IMR-90 (cell line): ENCODE measurements around the gene SIRT7. TPM values are rescaled to one million over a fixed set of nuclear protein-coding genes. Genes with fewer than 3 reads are reported as not detected.

ENCODE experiments used
- ATAC-seq: fragments of 200-7000 bp; cut with Tn5 transposase; 2 replicates; pipeline ENCODE4 v1.9.1; 2020; ENCODE audit warnings: low read depth, mild to moderate bottlenecking, moderate library complexity
- BruUV-seq: library from RNA; stranded (reverse); fragments of 400-500 nt; replicated peaks from 2 replicates; lab custom pipeline; 2021; lab: Mats Ljungman, UMichigan
- CTCF ChIA-PET: fragments of 300-600 bp; formaldehyde crosslinking; extraction: SDS; loops from one replicate; lab custom pipeline; 2021; ENCODE audit warnings: antibody characterized with exemption; lab: Yijun Ruan, JAX
- POLR2A ChIA-PET: fragments of 300-600 bp; sonication (Branson Sonifier 250); formaldehyde crosslinking; loops from one replicate; lab custom pipeline; 2022; ENCODE audit warnings: antibody characterized with exemption; ENCODE audit not compliant: unreplicated experiment; lab: Charles Lee
- DNase-seq: peaks from one replicate; pipeline ENCODE4 v3.0.0; 2013
- H2AFZ ChIP-seq: replicated peaks from 2 replicates; pipeline ENCODE3; 2013; ENCODE audit warnings: low read length, mild to moderate bottlenecking; ENCODE audit not compliant: poor library complexity
- H2AK5ac ChIP-seq: 2 replicates; pipeline ENCODE4 v1.6.1; 2013; ENCODE audit warnings: low read depth, low read length, inconsistent platforms
- H2AK9ac ChIP-seq: replicated peaks from 2 replicates; pipeline ENCODE3; 2013; ENCODE audit warnings: mild to moderate bottlenecking, low read depth, low read length, moderate library complexity; ENCODE audit not compliant: poor library complexity
- H2BK120ac ChIP-seq: 2 replicates; pipeline ENCODE4 v1.6.1; 2013; ENCODE audit warnings: low read depth, low read length, inconsistent platforms
- H2BK15ac ChIP-seq: 3 replicates; pipeline ENCODE4 v1.6.1; 2013; ENCODE audit warnings: low read depth, low read length, inconsistent platforms
- H2BK20ac ChIP-seq: 2 replicates; pipeline ENCODE4 v1.6.1; 2013; ENCODE audit warnings: low read depth, mild to moderate bottlenecking, inconsistent platforms, low read length, moderate library complexity
- H2BK5ac ChIP-seq: 2 replicates; pipeline ENCODE4 v1.6.1; 2013; ENCODE audit warnings: mild to moderate bottlenecking, low read depth, low read length, inconsistent platforms; ENCODE audit not compliant: poor library complexity, severe bottlenecking
- H3K14ac ChIP-seq: replicated peaks from 2 replicates; pipeline ENCODE4 v1.6.1; 2013; ENCODE audit warnings: low read depth, low read length, inconsistent platforms
- H3K18ac ChIP-seq: 2 replicates; pipeline ENCODE4 v1.6.1; 2013; ENCODE audit warnings: low read depth, low read length, control low read depth
- H3K23ac ChIP-seq: 2 replicates; pipeline ENCODE4 v1.6.1; 2013; ENCODE audit warnings: low read depth, low read length, inconsistent platforms
- H3K27ac ChIP-seq: 2 replicates; pipeline ENCODE4 v1.5.1; 2013; ENCODE audit warnings: mild to moderate bottlenecking, control low read depth, low read length; ENCODE audit not compliant: insufficient read depth
- H3K27me3 ChIP-seq: 2 replicates; pipeline ENCODE4 v1.6.1; 2013; ENCODE audit warnings: low read length; ENCODE audit not compliant: control insufficient read depth, insufficient read depth
- H3K36me3 ChIP-seq: 2 replicates; pipeline ENCODE4 v1.6.1; 2013; ENCODE audit warnings: low read length, mixed read lengths; ENCODE audit not compliant: control insufficient read depth, insufficient read depth
- H3K4ac ChIP-seq: 2 replicates; pipeline ENCODE4 v1.6.1; 2013; ENCODE audit warnings: low read depth, low read length, inconsistent platforms
- H3K4me1 ChIP-seq: 2 replicates; pipeline ENCODE4 v1.6.1; 2013; ENCODE audit warnings: low read length, mixed read lengths; ENCODE audit not compliant: control insufficient read depth, insufficient read depth
- H3K4me2 ChIP-seq: 2 replicates; pipeline ENCODE4 v1.6.1; 2013; ENCODE audit warnings: low read depth, mild to moderate bottlenecking, control low read depth, low read length, moderate library complexity
- H3K4me3 ChIP-seq: 2 replicates; pipeline ENCODE4 v1.5.1; 2013; ENCODE audit warnings: low read depth, mild to moderate bottlenecking, control low read depth, low read length, moderate library complexity; ENCODE audit not compliant: insufficient read depth
- H3K56ac ChIP-seq: 2 replicates; pipeline ENCODE4 v1.6.1; 2013; ENCODE audit warnings: low read length, inconsistent platforms; ENCODE audit not compliant: insufficient read depth; ENCODE audit errors: extremely low read depth
- H3K79me1 ChIP-seq, 2 experiments: 2 replicates each; pipeline ENCODE4 v1.6.1; 2013; ENCODE audit warnings: low read length in 2 of 2, inconsistent platforms in 1 of 2, low read depth in 1 of 2
- H3K9ac ChIP-seq: 2 replicates; pipeline ENCODE4 v1.6.1; 2013; ENCODE audit warnings: low read depth, low read length, control low read depth
- H3K9me1 ChIP-seq: 2 replicates; pipeline ENCODE4 v1.6.1; 2013; ENCODE audit warnings: low read length, inconsistent platforms; ENCODE audit not compliant: insufficient read depth
- H3K9me3 ChIP-seq: 2 replicates; pipeline ENCODE4 v1.6.1; 2013; ENCODE audit warnings: low read length; ENCODE audit not compliant: control insufficient read depth, insufficient read depth
- H4K20me1 ChIP-seq: 2 replicates; pipeline ENCODE4 v1.6.1; 2013; ENCODE audit warnings: low read length, inconsistent platforms; ENCODE audit not compliant: insufficient read depth
- H4K5ac ChIP-seq: 2 replicates; pipeline ENCODE4 v1.6.1; 2013; ENCODE audit warnings: mild to moderate bottlenecking, low read depth, low read length, control low read depth
- H4K8ac ChIP-seq, 2 experiments: 2 replicates each; pipeline ENCODE4 v1.6.1; 2013; ENCODE audit warnings: low read depth in 2 of 2, low read length in 2 of 2, control low read depth in 1 of 2, inconsistent platforms in 1 of 2
- H4K91ac ChIP-seq: 2 replicates; pipeline ENCODE4 v1.6.1; 2013; ENCODE audit warnings: low read depth, low read length, inconsistent platforms; ENCODE audit not compliant: insufficient read depth
- BHLHE40 ChIP-seq: fragments of 150-350 bp; IDR thresholded peaks from 2 replicates; pipeline ENCODE4 v1.6.1; 2016; ENCODE audit warnings: mild to moderate bottlenecking, low read depth, low read length
- CTCF ChIP-seq: conservative IDR thresholded peaks from 2 replicates; pipeline ENCODE4 v1.5.1; 2012; ENCODE audit warnings: mild to moderate bottlenecking, low read depth, low read length, improper control_type of control experiment
- MAZ ChIP-seq: IDR thresholded peaks from 2 replicates; pipeline ENCODE4 v1.6.1; 2012; ENCODE audit warnings: low read depth, mild to moderate bottlenecking, low read length, improper control_type of control experiment, moderate library complexity, borderline replicate concordance
- POLR2A ChIP-seq: IDR thresholded peaks from 2 replicates; pipeline ENCODE4 v1.6.1; 2012; ENCODE audit warnings: mild to moderate bottlenecking, low read depth, low read length
- RCOR1 ChIP-seq: IDR thresholded peaks from 2 replicates; pipeline ENCODE4 v1.6.1; 2012; ENCODE audit warnings: mild to moderate bottlenecking, low read length, improper control_type of control experiment; ENCODE audit not compliant: insufficient replicate concordance
- WGBS, 2 experiments: methylation state at CpG; one replicate each; pipeline versions ENCODE4 v1.1.5 to v1.1.7; 2013; ENCODE audit warnings: missing lambda C conversion rate in 2 of 2; ENCODE audit not compliant: insufficient read length in 1 of 2; ENCODE audit errors: extremely low coverage in 2 of 2; 5-methylcytosine and 5-hydroxymethylcytosine counted together
- dilution Hi-C: fragments of 300-500 bp; cut with HindIII; formaldehyde crosslinking; loops from one replicate; pipeline ENCODE4 v1.14.3; 2018; ENCODE audit warnings: low sequenced_read_pairs; ENCODE audit not compliant: unreplicated experiment
- in situ Hi-C: fragments of 300-500 bp; cut with MboI; formaldehyde crosslinking; loops from 3 replicates; pipeline ENCODE4 v1.14.3; 2019; ENCODE audit warnings: low sequenced_read_pairs, inconsistent platforms, mixed read lengths
- intact Hi-C: fragments of 100-400 bp; cut with micrococcal nuclease; formaldehyde crosslinking; loops from 2 replicates; pipeline ENCODE4 v1.10.0; 2022
- polyA plus RNA-seq, 3 experiments: library from polyadenylated mRNA; depleted of rRNA; stranded (reverse); fragments of >200 nt; gene quantifications; 2 replicates each; pipeline ENCODE4 v1.2.3, GENCODE V29; 2012; ENCODE audit warnings: low replicate concordance in 1 of 3
- total RNA-seq: library from RNA; depleted of rRNA; stranded (reverse); fragments of >200 nt; gene quantifications from 2 replicates; pipeline ENCODE4 v1.2.3, GENCODE V29; 2012
- TF ChIP-seq, protein P1 (sequence below): fragments of 150-350 bp; IDR thresholded peaks from 2 replicates; pipeline ENCODE4 v1.6.1; 2017; ENCODE audit warnings: mild to moderate bottlenecking, antibody characterized with exemption, low read length, low read depth

The SIRT7 gene
- total and polyA plus RNA-seq, 2 of the 4 experiments (the other 2 are of a cell fraction): 14.5 to 19.8 TPM

GRCh38 chr17:81879121-81879520, 38.9 kb downstream of the SIRT7 start:
- peak overlapping the region; percentile 21 for H3K18ac ChIP-seq
- H3K79me1 ChIP-seq: peaks cover 18 to 47% of the 10 kb centered on the region in 2 experiments
- H2BK20ac ChIP-seq: no peak overlapping the region
- peaks cover 16% of the 10 kb centered on the region for H3K9me1 ChIP-seq
- peak overlapping the region; percentile 71 for H2AK9ac ChIP-seq
- no peak overlapping the region for H3K9ac ChIP-seq
- in situ Hi-C loops (no loop called here), intact Hi-C loops (no loop called here), dilution Hi-C loops (no loop called here)
- peaks cover 5% of the 10 kb centered on the region; the same call in 1 of the 2 replicates for H4K20me1 ChIP-seq
- no peak overlapping the region for H3K4me2 ChIP-seq
- H2BK15ac ChIP-seq: no peak overlapping the region
- no peak overlapping the region for H3K56ac ChIP-seq
- CTCF ChIA-PET: no interaction called here
- peak overlapping the region; percentile 71 for H2AK5ac ChIP-seq
- H2BK120ac ChIP-seq: peak overlapping the region; percentile 5; the same call in 1 of the 2 replicates
- TF ChIP-seq, protein P1, sequence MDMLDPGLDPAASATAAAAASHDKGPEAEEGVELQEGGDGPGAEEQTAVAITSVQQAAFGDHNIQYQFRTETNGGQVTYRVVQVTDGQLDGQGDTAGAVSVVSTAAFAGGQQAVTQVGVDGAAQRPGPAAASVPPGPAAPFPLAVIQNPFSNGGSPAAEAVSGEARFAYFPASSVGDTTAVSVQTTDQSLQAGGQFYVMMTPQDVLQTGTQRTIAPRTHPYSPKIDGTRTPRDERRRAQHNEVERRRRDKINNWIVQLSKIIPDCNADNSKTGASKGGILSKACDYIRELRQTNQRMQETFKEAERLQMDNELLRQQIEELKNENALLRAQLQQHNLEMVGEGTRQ: no peak
- TF ChIP-seq CTCF: no peak
- TF ChIP-seq POLR2A: no peak
- no peak for TF ChIP-seq MAZ
- TF ChIP-seq RCOR1: no peak
- TF ChIP-seq BHLHE40: no peak
- H3K9me3 ChIP-seq: no peaks in the 10 kb centered on the region
- POLR2A ChIA-PET: interaction anchor here (0.6 kb wide), 1 partner anchor 83 kb away, joined by 7 read pairs; no protein-coding TSS in a partner anchor
- H3K14ac ChIP-seq: peak overlapping the region; percentile 74
- H3K4ac ChIP-seq: peak overlapping the region; percentile 48
- peak overlapping the region in 1 of 2 experiments; percentile 87; a peak in 1 of 4 replicates for H4K8ac ChIP-seq
- H3K36me3 ChIP-seq: peaks cover 15% of the 10 kb centered on the region
- ATAC-seq: no peak; the same call in 1 of the 2 replicates
- peaks cover 11% of the 10 kb centered on the region for H3K4me1 ChIP-seq
- H3K27ac ChIP-seq: peak overlapping the region; percentile 98; the same call in 1 of the 2 replicates
- no peak overlapping the region for H2AFZ ChIP-seq
- no peaks in the 10 kb centered on the region for H3K27me3 ChIP-seq
- WGBS, 2 experiments: 80% methylated on average over 1 of the region's 5 CpGs; no CpG with 5 or more reads in 1 of the 2 experiments
- H4K91ac ChIP-seq: peak overlapping the region; percentile 43
- H4K5ac ChIP-seq: peak overlapping the region; percentile 75
- peak overlapping the region; percentile 79 for H2BK5ac ChIP-seq
- H3K23ac ChIP-seq: peak overlapping the region; percentile 5; the same call in 1 of the 2 replicates
- H3K4me3 ChIP-seq: no peak overlapping the region
- BruUV-seq: TSS peak; percentile 11
- DNase-seq: no peak
